K562 (cell line): ENCODE measurements around the gene BAHD1. TPM values are rescaled to one million over a fixed set of nuclear protein-coding genes. Genes with fewer than 3 reads are reported as not detected.

Source experiments
- ATAC-seq: fragments of 200-7000 bp; cut with Tn5 transposase; 3 replicates; pipeline ENCODE4 v1.9.1; 2020; ENCODE audit warnings: moderate library complexity
- BruUV-seq: library from RNA; stranded (reverse); fragments of 400-500 nt; replicated peaks from 2 replicates; lab custom pipeline; 2021; lab: Mats Ljungman, UMichigan
- CTCF ChIA-PET: fragments of 300-600 bp; formaldehyde crosslinking; extraction: SDS; loops from one replicate; lab custom pipeline; 2021; ENCODE audit warnings: low intra/inter-chr PET ratio; lab: Yijun Ruan, JAX
- POLR2A ChIA-PET: fragments of 300-600, 350-650 bp; sonication (Branson Sonifier 250); formaldehyde crosslinking; extraction: SDS; loops from one replicate; lab custom pipeline; 2021; ENCODE audit warnings: antibody characterized with exemption, inconsistent platforms; lab: Yijun Ruan, JAX
- DNase-seq, 4 experiments: peaks; one replicate each; pipeline versions ENCODE4 v3.0.0 to v3.0.0-alpha.2; 2011 to 2018; ENCODE audit warnings: low spot score in 3 of 4, mixed read lengths in 3 of 4; ENCODE audit errors: extremely low read depth in 1 of 4
- FAIRE-seq: peaks from 2 replicates; lab custom pipeline; 2011; peaks lifted over from hg19 to GRCh38; lab: Jason Lieb, UNC
- H2AFZ ChIP-seq: 2 replicates; pipeline ENCODE4 v1.6.0; 2011; ENCODE audit warnings: low read depth, low read length, control low read depth, inconsistent platforms
- H3K27ac ChIP-seq: fragments of 200-600 bp; 3 replicates; pipeline ENCODE4 v1.8.0; 2011; ENCODE audit warnings: low read depth, mild to moderate bottlenecking, control low read depth, inconsistent platforms, low read length, moderate library complexity, mixed read lengths; ENCODE audit errors: extremely low read depth
- H3K27me3 ChIP-seq, 2 experiments: fragments of 300-600 bp in 1 of 2; 2 replicates in 1 of 2; 3 replicates in 1 of 2; pipeline versions ENCODE4 v1.6.0 to v1.8.0; 2011; ENCODE audit warnings: inconsistent platforms in 2 of 2, low read length in 2 of 2, mild to moderate bottlenecking in 1 of 2, mixed read lengths in 1 of 2, moderate library complexity in 1 of 2; ENCODE audit not compliant: control insufficient read depth in 2 of 2, insufficient read depth in 2 of 2
- H3K36me3 ChIP-seq: fragments of 300-600 bp; 3 replicates; pipeline ENCODE4 v1.8.0; 2011; ENCODE audit warnings: mild to moderate bottlenecking, low read length, inconsistent platforms; ENCODE audit not compliant: control insufficient read depth, insufficient read depth
- H3K4me1 ChIP-seq, 2 experiments: fragments of 200-600 bp in 1 of 2; replicated peaks in 1 of 2; 2 replicates in 1 of 2; 3 replicates in 1 of 2; pipeline versions ENCODE4 v1.5.1 to v1.8.0; 2011; ENCODE audit warnings: inconsistent platforms in 2 of 2, low read length in 2 of 2, mild to moderate bottlenecking in 1 of 2, mixed read lengths in 1 of 2, moderate library complexity in 1 of 2; ENCODE audit not compliant: control insufficient read depth in 2 of 2, insufficient read depth in 2 of 2
- H3K4me2 ChIP-seq: 2 replicates; pipeline ENCODE4 v1.6.1; 2011; ENCODE audit warnings: low read length, control low read depth, inconsistent platforms, mixed read lengths; ENCODE audit not compliant: insufficient read depth
- H3K4me3 ChIP-seq: fragments of 200-600 bp; sonication (generic), shearing (Covaris generic); 2 replicates; pipeline ENCODE4 v1.5.1; 2016; ENCODE audit warnings: control low read depth, inconsistent platforms
- H3K79me2 ChIP-seq: fragments of 200-600 bp; 3 replicates; pipeline ENCODE4 v1.8.0; 2011; ENCODE audit warnings: low read length, inconsistent platforms; ENCODE audit not compliant: control insufficient read depth, insufficient read depth
- H3K9ac ChIP-seq, 2 experiments: 2 replicates each; pipeline versions ENCODE4 v1.6.0 to v1.6.1; 2011; ENCODE audit warnings: low read depth in 2 of 2, low read length in 2 of 2, control low read depth in 1 of 2, inconsistent platforms in 1 of 2, mild to moderate bottlenecking in 1 of 2, mixed read lengths in 1 of 2; ENCODE audit not compliant: insufficient read depth in 1 of 2
- H3K9me1 ChIP-seq: one replicate; pipeline ENCODE4 v1.6.0; 2011; ENCODE audit warnings: inconsistent platforms, mild to moderate bottlenecking, low read length, moderate library complexity; ENCODE audit not compliant: control insufficient read depth, insufficient read depth
- H3K9me3 ChIP-seq: replicated peaks from 2 replicates; pipeline ENCODE4 v1.5.1; 2011; ENCODE audit warnings: low read depth, low read length, inconsistent platforms; ENCODE audit not compliant: control insufficient read depth, insufficient read depth
- H4K20me1 ChIP-seq: replicated peaks from 2 replicates; pipeline ENCODE4 v1.6.1; 2011; ENCODE audit warnings: low read length, inconsistent platforms, mixed read lengths; ENCODE audit not compliant: control insufficient read depth, insufficient read depth
- BRF2 ChIP-seq: IDR thresholded peaks from 3 replicates; pipeline ENCODE4 v1.6.1; 2011; ENCODE audit warnings: borderline replicate concordance, mild to moderate bottlenecking; ENCODE audit not compliant: insufficient read length, insufficient read depth
- CAMTA2 ChIP-seq: fragments of 250-450 bp; sonication (Bioruptor Pico); conservative IDR thresholded peaks from 2 replicates; pipeline ENCODE4 v1.5.1; 2022
- NCOA6 ChIP-seq: fragments of 450-650 bp; IDR thresholded peaks from 2 replicates; pipeline ENCODE4 v1.6.1; 2017; ENCODE audit warnings: mild to moderate bottlenecking
- NFE2 ChIP-seq: IDR thresholded peaks from 2 replicates; pipeline ENCODE4 v1.6.1; 2014; ENCODE audit warnings: antibody characterized with exemption, low read depth
- RB1 ChIP-seq: fragments of 450-650 bp; IDR thresholded peaks from 2 replicates; pipeline ENCODE4 v1.6.1; 2017; ENCODE audit warnings: low read depth, mild to moderate bottlenecking
- RBM25 ChIP-seq: fragments of 200-400 bp; formaldehyde crosslinking; IDR thresholded peaks from 2 replicates; pipeline ENCODE4 v1.6.1; 2018; ENCODE audit warnings: low read length, low read depth, moderate library complexity; ENCODE audit not compliant: severe bottlenecking
- RBM34 ChIP-seq: fragments of 200-400 bp; formaldehyde crosslinking; IDR thresholded peaks from 2 replicates; pipeline ENCODE4 v1.6.1; 2018; ENCODE audit warnings: low read length, borderline replicate concordance; ENCODE audit not compliant: insufficient read depth
- RFX5 ChIP-seq: IDR thresholded peaks from 2 replicates; pipeline ENCODE4 v1.6.1; 2011; ENCODE audit warnings: low read depth, mild to moderate bottlenecking, improper control_type of control experiment, low read length
- ZBED1 ChIP-seq: IDR thresholded peaks from 2 replicates; pipeline ENCODE4 v1.6.1; 2014
- ZBTB17 ChIP-seq: fragments of 450-650 bp; formaldehyde crosslinking; IDR thresholded peaks from 2 replicates; pipeline ENCODE4 v1.4.0; 2020; ENCODE audit warnings: mild to moderate bottlenecking
- ZFP91 ChIP-seq: sonication (generic); formaldehyde crosslinking; IDR thresholded peaks from 2 replicates; pipeline ENCODE4 v1.8.0; 2022; ENCODE audit warnings: mild to moderate bottlenecking, missing genetic modification reagents
- ZNF134 ChIP-seq: fragments of 250-450 bp; sonication (Bioruptor Pico); conservative IDR thresholded peaks from 2 replicates; pipeline ENCODE4 v1.4.0; 2020
- ZNF263 ChIP-seq: sonication (generic); formaldehyde crosslinking; IDR thresholded peaks from 2 replicates; pipeline ENCODE4 v1.8.0; 2022; ENCODE audit warnings: mild to moderate bottlenecking, missing genetic modification reagents, borderline replicate concordance
- ZNF398 ChIP-seq: fragments of 250-450 bp; sonication (Bioruptor Pico); IDR thresholded peaks from 2 replicates; pipeline ENCODE4 v1.8.0; 2021; ENCODE audit warnings: moderate library complexity, mild to moderate bottlenecking, inconsistent platforms
- WGBS: fragments of 100-300 bp; shearing (Covaris generic); methylation state at CpG from one replicate; pipeline ENCODE4 v1.1.6; 2016; ENCODE audit warnings: low coverage, mixed read lengths; ENCODE audit not compliant: insufficient coverage; ENCODE audit errors: missing lambda C conversion rate; 5-methylcytosine and 5-hydroxymethylcytosine counted together
- in situ Hi-C: fragments of 300-500 bp; cut with MboI; formaldehyde crosslinking; loops from 4 replicates; pipeline ENCODE4 v1.15.0; 2018; ENCODE audit warnings: inconsistent platforms, mixed read lengths
- intact Hi-C: fragments of 100-400 bp; cut with micrococcal nuclease; formaldehyde crosslinking; loops from 2 replicates; pipeline ENCODE4 v1.14.2; 2022
- polyA plus RNA-seq, 8 experiments: library from polyadenylated mRNA; depleted of rRNA in 4 of 8; stranded (reverse) in 5 of 8; unstranded in 3 of 8; fragments of >200 nt; fragmentation: Nextera tagmentation in 2 of 8; fragmentation: Illumina TruSeq in 1 of 8; extraction: Ambion mirVana in 2 of 8; extraction: Trizol in 1 of 8; gene quantifications; 2 replicates each; pipeline versions ENCODE4 v1.2.1 to v1.2.3, GENCODE V29; 2011 to 2014; ENCODE audit warnings: inconsistent platforms in 1 of 8, missing spikeins in 1 of 8
- total RNA-seq, 7 experiments: library from RNA; depleted of rRNA in 6 of 7; stranded (reverse); fragments of >200 nt in 6 of 7; fragmentation: Illumina TruSeq in 2 of 7; extraction: Trizol in 2 of 7; gene quantifications; 2 replicates each; pipeline versions ENCODE4 v1.2.1 to v1.2.3, GENCODE V29; 2011 to 2021; ENCODE audit warnings: low replicate concordance in 1 of 7

Gene BAHD1
- total and polyA plus RNA-seq, 9 of the 15 experiments (the other 6 are each of a cell fraction or from before 2014, with no cell fraction given) = 0.55 to 38.5 (median 11.5) TPM

GRCh38 chr15:40446144-40446543 is 5.4 kb downstream of the BAHD1 start (continued):
- TF ChIP-seq RB1 (no peak), NCOA6 (no peak), RBM25 (no peak), ZNF263 (no peak), ZNF134 (CRISPR knock-in tag) (no peak)
- TF ChIP-seq, all 486 proteins: peak for 0

- CTCF ChIA-PET = no interaction called here
- 81% methylated on average over 4 of the region's 4 CpGs for WGBS
- peaks cover 92% of the 10 kb centered on the region for H3K79me2 ChIP-seq
- peaks cover 27% of the 10 kb centered on the region; the same call in 2 of the 3 replicates for H3K36me3 ChIP-seq
- POLR2A ChIA-PET = interaction anchor here (0.9 to 2.8 kb wide), 2 partner anchors 21 to 34 kb away, joined by 3 to 15 read pairs; partner anchors contain the start of gene CHST14
- BruUV-seq = no TSS peak
- ATAC-seq = no peak
- H3K27ac ChIP-seq = no peak overlapping the region
- H3K4me1 ChIP-seq = peaks cover 17 to 31% of the 10 kb centered on the region in 2 experiments
- no peak overlapping the region for H3K4me3 ChIP-seq
- no peak overlapping the region for H3K9ac ChIP-seq
- no peak overlapping the region for H2AFZ ChIP-seq
- no peak for DNase-seq
- H3K9me1 ChIP-seq = peaks cover 14% of the 10 kb centered on the region
- intact Hi-C loops (no loop called here), in situ Hi-C loops (no loop called here)
- no peak overlapping the region for H3K4me2 ChIP-seq
- no peak for FAIRE-seq
- no peaks in the 10 kb centered on the region for H3K27me3 ChIP-seq
- H4K20me1 ChIP-seq = peaks cover 54% of the 10 kb centered on the region
- H3K9me3 ChIP-seq = no peaks in the 10 kb centered on the region
- TF ChIP-seq NFE2 (no peak), ZFP91 (CRISPR knock-in tag) (no peak), ZNF398 (no peak), CAMTA2 (no peak), RFX5 (no peak), ZBED1 (no peak), ZBTB17 (CRISPR knock-in tag) (no peak), RBM34 (no peak), BRF2 (no peak)
Measured at GRCh38 chr15:40448354-40448753, 7.6 kb downstream of the BAHD1 start.
